Effector memory CD4-positive, alpha-beta T cell (primary cell): ENCODE results near the gene RAB4A.

Source experiments
- DNase-seq, 3 donors: peaks; one replicate each; pipeline ENCODE4 v3.0.0-alpha.2; 2020
- H3K27ac ChIP-seq: 2 replicates; pipeline ENCODE4 v1.7.0; 2013; ENCODE audit warnings: mild to moderate bottlenecking, low read length, moderate library complexity; ENCODE audit not compliant: insufficient read depth, poor library complexity, severe bottlenecking
- H3K27me3 ChIP-seq: replicated peaks from 2 replicates; pipeline ENCODE4 v1.7.0; 2013; ENCODE audit warnings: mild to moderate bottlenecking, low read length; ENCODE audit not compliant: insufficient read depth, control insufficient read depth, poor library complexity, severe bottlenecking
- H3K36me3 ChIP-seq: 2 replicates; pipeline ENCODE4 v1.7.0; 2013; ENCODE audit warnings: mild to moderate bottlenecking, low read length, moderate library complexity; ENCODE audit not compliant: control insufficient read depth, insufficient read depth
- H3K4me1 ChIP-seq: 2 replicates; pipeline ENCODE4 v1.7.0; 2013; ENCODE audit warnings: low read length, mild to moderate bottlenecking; ENCODE audit not compliant: control insufficient read depth, insufficient read depth, poor library complexity, severe bottlenecking
- H3K4me3 ChIP-seq: 2 replicates; pipeline ENCODE4 v1.7.0; 2013; ENCODE audit warnings: low read length, low read depth, mild to moderate bottlenecking; ENCODE audit not compliant: insufficient read depth, poor library complexity, severe bottlenecking
- H3K9me3 ChIP-seq: 2 replicates; pipeline ENCODE4 v1.7.0; 2013; ENCODE audit warnings: mild to moderate bottlenecking, low read length, moderate library complexity; ENCODE audit not compliant: control insufficient read depth
- total RNA-seq, 3 donors: gene quantifications; one replicate each; lab custom pipeline; 2026; lab: John Stamatoyannopoulos, UW

RAB4A gene
- total RNA-seq, result 15.3 to 33.4 (median 18.8) reads per million in 3 donors

- Histone ChIP-seq H3K27me3 (no peaks in the 10 kb centered on the region), H3K4me3 (peak within 1 kb of the TSS; percentile 69), H3K4me1 (peaks cover 17% of the 10 kb centered on the region), H3K9me3 (no peaks in the 10 kb centered on the region), H3K36me3 (no peaks in the 10 kb centered on the region), H3K27ac (peak within 1 kb of the TSS; percentile 27)
- peak; percentile 51 to 71 (median 54) for DNase-seq
Observed at GRCh38 chr1:229270547-229271447, at the start of gene RAB4A. Gene RAB4A, plus strand, starts transcription at chr1:229271111. Its CDS starts 229 bp downstream, at chr1:229271340.

GRCh38 chr1:229222081-229222480 is 48.8 kb upstream of the RAB4A start:
- Histone ChIP-seq H3K27me3 (no peaks in the 10 kb centered on the region), H3K9me3 (no peaks in the 10 kb centered on the region), H3K27ac (no peak overlapping the region), H3K4me1 (no peaks in the 10 kb centered on the region), H3K36me3 (no peaks in the 10 kb centered on the region), H3K4me3 (no peak overlapping the region)
- DNase-seq, result no peak

GRCh38 chr1:229223498-229223897 is 47.4 kb upstream of the RAB4A start:
- Histone ChIP-seq H3K9me3 (no peaks in the 10 kb centered on the region), H3K4me1 (peaks cover 3% of the 10 kb centered on the region), H3K36me3 (no peaks in the 10 kb centered on the region), H3K4me3 (no peak overlapping the region), H3K27ac (no peak overlapping the region), H3K27me3 (no peaks in the 10 kb centered on the region)
- DNase-seq, result no peak

- Histone ChIP-seq H3K36me3 (no peaks in the 10 kb centered on the region), H3K4me3 (no peak overlapping the region), H3K9me3 (no peaks in the 10 kb centered on the region), H3K27ac (no peak overlapping the region), H3K27me3 (no peaks in the 10 kb centered on the region), H3K4me1 (peaks cover 3% of the 10 kb centered on the region)
- no peak for DNase-seq
Observed at GRCh38 chr1:229224308-229224707, 46.6 kb upstream of the RAB4A start.

GRCh38 chr1:229225331-229225782 is 45.6 kb upstream of the RAB4A start:
- H3K4me3 ChIP-seq, result no peak overlapping the region
- no peak for DNase-seq

GRCh38 chr1:229226796-229227195 is 44.1 kb upstream of the RAB4A start:
- Histone ChIP-seq H3K9me3 (no peaks in the 10 kb centered on the region), H3K36me3 (no peaks in the 10 kb centered on the region), H3K27ac (no peak overlapping the region), H3K27me3 (no peaks in the 10 kb centered on the region), H3K4me3 (no peak overlapping the region), H3K4me1 (peaks cover 3% of the 10 kb centered on the region)
- DNase-seq, result no peak

More at GRCh38 chr1:229225331-229225782, 45.6 kb upstream of the RAB4A start:
- peaks cover 3% of the 10 kb centered on the region for H3K4me1 ChIP-seq
- H3K27ac ChIP-seq, result no peak overlapping the region
- H3K9me3 ChIP-seq, result no peaks in the 10 kb centered on the region
- no peaks in the 10 kb centered on the region for H3K36me3 ChIP-seq
- no peaks in the 10 kb centered on the region for H3K27me3 ChIP-seq

GRCh38 chr1:229227298-229227919 is 43.5 kb upstream of the RAB4A start:
- peak; percentile 54 to 69 (median 56) for DNase-seq
- no peaks in the 10 kb centered on the region for H3K9me3 ChIP-seq
- H3K27me3 ChIP-seq, result no peaks in the 10 kb centered on the region
- no peaks in the 10 kb centered on the region for H3K36me3 ChIP-seq
- peaks cover 3% of the 10 kb centered on the region for H3K4me1 ChIP-seq
- H3K4me3 ChIP-seq, result no peak overlapping the region
- H3K27ac ChIP-seq, result no peak overlapping the region

GRCh38 chr1:229228522-229228921 is 42.4 kb upstream of the RAB4A start:
- Histone ChIP-seq H3K27me3 (no peaks in the 10 kb centered on the region), H3K4me1 (peaks cover 3% of the 10 kb centered on the region), H3K4me3 (no peak overlapping the region), H3K9me3 (no peaks in the 10 kb centered on the region), H3K36me3 (no peaks in the 10 kb centered on the region), H3K27ac (no peak overlapping the region)
- no peak for DNase-seq

GRCh38 chr1:229229137-229229720 is 41.7 kb upstream of the RAB4A start:
- Histone ChIP-seq H3K27ac (no peak overlapping the region), H3K4me1 (peaks cover 3% of the 10 kb centered on the region), H3K36me3 (no peaks in the 10 kb centered on the region), H3K27me3 (no peaks in the 10 kb centered on the region), H3K9me3 (no peaks in the 10 kb centered on the region), H3K4me3 (no peak overlapping the region)
- DNase-seq, result no peak
